Measurements from ENCODE around the gene TNFRSF6B.

The TNFRSF6B gene

GRCh38 chr20:63673951-63674350 is 22.5 kb upstream of the TNFRSF6B start:
- H3K4me1 ChIP-seq (ENCODE audit: insufficient read depth, low read length, poor library complexity, severe bottlenecking) = no peaks in the 10 kb centered on the region
- no peaks in the 10 kb centered on the region for H3K9me3 ChIP-seq (ENCODE audit: insufficient read depth, low read depth, low read length)
- no peak overlapping the region for H3K4me2 ChIP-seq (ENCODE audit: low read depth, low read length, poor library complexity, severe bottlenecking)
- H3F3A ChIP-seq (ENCODE audit: low read depth) = no peaks in the 10 kb centered on the region
- H3K4me3 ChIP-seq (ENCODE audit: low read length, poor library complexity, severe bottlenecking) = no peak overlapping the region
- H3K9me2 ChIP-seq (replicated peaks; ENCODE audit: low read depth, low read length) = no peaks in the 10 kb centered on the region
- H3K79me2 ChIP-seq (ENCODE audit: insufficient read depth, low read length) = no peaks in the 10 kb centered on the region
- no peak overlapping the region for H2AFZ ChIP-seq (ENCODE audit: low read length)
- no peaks in the 10 kb centered on the region for H4K20me1 ChIP-seq (ENCODE audit: insufficient read depth, low read length, poor library complexity, severe bottlenecking)
- H3K9ac ChIP-seq (ENCODE audit: low read depth, low read length, poor library complexity, severe bottlenecking) = no peak overlapping the region
- no peaks in the 10 kb centered on the region for H3K27me3 ChIP-seq (ENCODE audit: insufficient read depth, low read length, poor library complexity, severe bottlenecking)
- TF ChIP-seq EZH2phosphoT487 (IDR thresholded peaks at IDR 0.05; ENCODE audit: borderline replicate concordance) = no peak
- H3K36me3 ChIP-seq (ENCODE audit: insufficient read depth, low read length) = peaks cover 5% of the 10 kb centered on the region; the same call in 1 of the 2 replicates

- Histone ChIP-seq H3K79me2 (ENCODE audit: insufficient read depth, low read length) (no peaks in the 10 kb centered on the region), H3F3A (ENCODE audit: low read depth) (no peaks in the 10 kb centered on the region), H3K36me3 (ENCODE audit: insufficient read depth, low read length) (peaks cover 4% of the 10 kb centered on the region; the same call in 1 of the 2 replicates), H3K9ac (ENCODE audit: low read depth, low read length, poor library complexity, severe bottlenecking) (no peak overlapping the region), H3K27me3 (ENCODE audit: insufficient read depth, low read length, poor library complexity, severe bottlenecking) (no peaks in the 10 kb centered on the region), H3K4me2 (ENCODE audit: low read depth, low read length, poor library complexity, severe bottlenecking) (no peak overlapping the region), H4K20me1 (ENCODE audit: insufficient read depth, low read length, poor library complexity, severe bottlenecking) (no peaks in the 10 kb centered on the region), H2AFZ (ENCODE audit: low read length) (no peak overlapping the region), H3K9me3 (ENCODE audit: insufficient read depth, low read depth, low read length) (no peaks in the 10 kb centered on the region), H3K4me1 (ENCODE audit: insufficient read depth, low read length, poor library complexity, severe bottlenecking) (no peaks in the 10 kb centered on the region), H3K9me2 (replicated peaks; ENCODE audit: low read depth, low read length) (no peaks in the 10 kb centered on the region), H3K4me3 (ENCODE audit: low read length, poor library complexity, severe bottlenecking) (no peak overlapping the region)
- TF ChIP-seq EZH2phosphoT487 (IDR thresholded peaks at IDR 0.05; ENCODE audit: borderline replicate concordance) (no peak), CTCF (conservative IDR thresholded peaks at IDR 0.05; ENCODE audit: low read length) (no peak)
Measured at GRCh38 chr20:63675681-63676368, 20.6 kb upstream of the TNFRSF6B start.

- Histone ChIP-seq H2AFZ (ENCODE audit: low read length) (no peak overlapping the region), H3K4me2 (ENCODE audit: low read depth, low read length, poor library complexity, severe bottlenecking) (no peak overlapping the region), H3K4me3 (ENCODE audit: low read length, poor library complexity, severe bottlenecking) (no peak overlapping the region), H3K36me3 (ENCODE audit: insufficient read depth, low read length) (peaks cover 4% of the 10 kb centered on the region; the same call in 1 of the 2 replicates), H3K9me2 (replicated peaks; ENCODE audit: low read depth, low read length) (no peaks in the 10 kb centered on the region), H4K20me1 (ENCODE audit: insufficient read depth, low read length, poor library complexity, severe bottlenecking) (no peaks in the 10 kb centered on the region), H3K9me3 (ENCODE audit: insufficient read depth, low read depth, low read length) (no peaks in the 10 kb centered on the region), H3K4me1 (ENCODE audit: insufficient read depth, low read length, poor library complexity, severe bottlenecking) (peaks cover 4% of the 10 kb centered on the region), H3K9ac (ENCODE audit: low read depth, low read length, poor library complexity, severe bottlenecking) (no peak overlapping the region), H3K79me2 (ENCODE audit: insufficient read depth, low read length) (no peaks in the 10 kb centered on the region), H3F3A (ENCODE audit: low read depth) (no peaks in the 10 kb centered on the region), H3K27me3 (ENCODE audit: insufficient read depth, low read length, poor library complexity, severe bottlenecking) (no peaks in the 10 kb centered on the region)
- no peak for TF ChIP-seq CTCF (conservative IDR thresholded peaks at IDR 0.05; ENCODE audit: low read length)
- no peak for TF ChIP-seq EZH2phosphoT487 (IDR thresholded peaks at IDR 0.05; ENCODE audit: borderline replicate concordance)
Measured at GRCh38 chr20:63678071-63678470, 18.4 kb upstream of the TNFRSF6B start.

Measured in Loucy (cell line).